ENCODE measurements around the gene TGFBR3L.
"Not testable (repeated sequence)": the region's sequence is repeated elsewhere in the genome, so short reads cannot be mapped to it uniquely, and the experiment has no call there.

Gene TGFBR3L

DNA sequence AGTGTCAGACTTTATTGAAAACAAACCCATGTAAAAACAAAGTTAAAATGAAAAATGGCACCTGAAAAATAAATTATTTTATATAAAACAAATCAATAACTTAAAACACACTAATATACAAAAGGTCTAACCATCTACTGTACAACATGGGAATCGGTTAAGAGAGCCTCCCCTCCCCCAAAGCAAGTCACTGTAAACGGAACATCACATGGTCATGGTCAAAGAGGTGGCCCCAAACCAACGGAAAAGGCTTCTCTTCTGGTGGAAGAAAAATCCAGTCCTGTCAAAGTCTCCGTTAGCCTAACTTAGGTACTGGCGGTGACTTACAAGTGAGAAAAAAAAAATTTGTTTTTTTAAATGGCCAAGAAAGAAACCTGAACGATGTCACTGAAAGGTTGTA lies 44.6 kb downstream of the TGFBR3L start:
- DNase-seq (ENCODE audit: low read depth) = no peak

GRCh38 chr19:7961082-7961481 lies 46.5 kb downstream of the TGFBR3L start:
- not testable (repeated sequence) for DNase-seq (ENCODE audit: low read depth)

DNA sequence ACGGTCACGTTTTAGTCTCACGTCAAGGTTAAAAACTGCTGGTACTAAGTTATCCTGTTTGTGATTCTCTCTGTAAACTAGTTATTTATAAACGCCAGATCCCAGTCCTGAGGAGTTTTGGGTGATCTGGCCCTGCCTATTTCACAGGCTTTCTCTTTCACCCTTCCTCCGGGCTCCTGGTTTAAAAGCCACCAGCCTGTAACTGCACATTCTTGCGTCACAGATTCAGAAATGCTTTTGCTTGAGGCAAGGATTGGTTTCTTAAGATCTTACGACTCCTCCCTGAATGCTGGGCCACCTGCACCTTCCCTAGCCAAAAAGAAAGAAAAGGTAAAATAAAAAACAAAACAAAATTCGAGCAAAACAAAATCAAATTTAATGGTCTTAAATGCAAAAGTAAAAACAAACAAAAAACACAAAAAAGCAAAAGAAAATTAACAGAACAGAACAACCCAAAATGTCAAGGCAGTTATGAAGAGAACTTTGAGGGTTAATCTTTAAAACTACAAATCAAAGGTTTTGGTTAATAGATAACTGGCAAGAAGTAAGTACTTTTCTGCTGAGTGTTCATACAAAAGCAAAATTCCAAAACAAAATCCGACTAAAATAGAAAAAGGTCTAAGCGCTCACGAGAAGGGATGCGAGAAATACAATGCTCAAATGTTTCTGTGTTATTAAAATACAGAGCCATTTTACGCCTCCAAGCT lies 47.4 kb downstream of the TGFBR3L start:
- no peak for DNase-seq (ENCODE audit: low read depth)

DNA sequence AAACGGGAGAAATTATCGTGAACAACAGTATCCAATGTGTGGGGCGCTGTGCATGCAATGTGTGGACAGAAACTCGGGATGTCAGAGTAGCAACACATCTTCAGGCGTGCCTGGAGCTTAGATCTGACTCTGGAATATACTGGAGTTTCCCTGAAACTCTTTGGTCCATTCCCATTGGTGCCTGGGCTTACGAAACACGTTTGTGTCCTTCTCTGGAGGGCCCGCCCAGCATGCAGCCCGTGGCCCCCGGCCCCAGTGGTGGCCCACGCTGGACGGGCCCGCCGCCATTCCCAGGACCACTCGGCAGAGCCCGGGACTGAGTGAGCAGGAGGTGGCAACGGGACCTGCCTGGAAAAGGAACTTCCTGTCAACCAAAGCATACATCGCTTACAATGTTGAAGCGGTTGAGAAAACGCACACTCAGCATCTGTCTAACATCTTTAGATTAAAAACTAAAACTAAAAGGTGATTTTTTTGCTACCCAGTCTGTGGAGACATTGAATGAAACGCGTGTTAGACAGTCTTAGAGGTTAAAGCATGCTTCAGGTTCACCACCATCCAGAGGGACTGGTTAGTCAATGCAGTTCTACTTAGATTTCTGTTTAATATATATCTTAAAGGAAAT lies 48.1 kb downstream of the TGFBR3L start:
- DNase-seq (ENCODE audit: low read depth) = no peak

GRCh38 chr19:7963566-7963965 lies 48.9 kb downstream of the TGFBR3L start:
- DNase-seq (ENCODE audit: low read depth) = no peak

GRCh38 chr19:7965259-7965841 lies 50.7 kb downstream of the TGFBR3L start:
- no peak for DNase-seq (ENCODE audit: low read depth)

- no peak for DNase-seq (ENCODE audit: low read depth)
These were observed 51.5 kb downstream of the TGFBR3L start for GRCh38 chr19:7965921-7966665.

DNA sequence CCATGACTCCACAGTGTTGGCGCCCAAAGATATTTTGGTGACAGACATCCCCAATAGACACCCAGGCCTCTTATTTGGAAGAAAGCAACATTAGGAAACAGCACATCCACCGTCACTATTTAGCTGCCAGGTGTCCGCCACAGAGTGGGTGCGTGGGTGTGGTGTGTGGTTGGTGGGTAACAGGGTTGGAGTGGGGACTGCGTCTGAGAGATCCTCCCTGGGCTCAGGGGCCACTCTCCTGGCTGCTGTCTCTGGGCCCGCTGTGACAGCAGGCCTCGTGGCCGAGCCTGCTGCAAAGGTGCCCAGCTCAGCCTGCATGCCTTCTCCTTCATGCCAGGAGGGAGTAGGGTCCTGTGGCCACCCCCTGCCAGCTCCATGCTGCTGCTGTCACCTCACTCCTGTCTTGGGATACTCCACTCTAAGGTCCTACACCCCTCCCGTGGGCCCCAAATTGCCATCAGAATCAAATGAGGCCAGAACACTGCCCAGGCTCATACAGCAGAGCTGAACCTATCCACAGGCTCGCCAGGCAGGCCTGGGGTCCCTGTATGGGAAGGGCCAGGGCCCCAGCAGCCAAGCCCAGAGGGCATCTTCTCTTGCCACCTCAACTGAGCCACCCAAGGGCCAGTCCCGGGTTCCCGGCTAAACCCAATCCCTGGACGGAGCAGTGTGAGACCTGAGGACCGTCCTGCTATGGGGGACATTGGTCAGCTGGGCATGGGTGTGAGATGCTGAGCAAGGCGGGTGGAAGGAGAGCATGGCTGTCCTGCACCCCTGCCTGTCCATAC lies 53.6 kb downstream of the TGFBR3L start:
- DNase-seq (ENCODE audit: low read depth) = no peak

Measured in iris pigment epithelial cell (primary cell).